ENCODE results near the gene TNFRSF1A. TPM values are rescaled to one million over a fixed set of nuclear protein-coding genes. Genes with fewer than 3 reads are reported as not detected.

TNFRSF1A gene
- total RNA-seq, 1 experiment from 2014 or later: 95.1 TPM

- TF ChIP-seq CTCF (conservative IDR thresholded peaks at IDR 0.05; ENCODE audit: low read depth, low read length) (no peak), EZH2 (IDR thresholded peaks at IDR 0.05; ENCODE audit: low read length, unreplicated experiment) (no peak)
- no peak overlapping the region for H3K4me2 ChIP-seq (ENCODE audit: low read length)
- H3K27ac ChIP-seq (ENCODE audit: low read length): no peak overlapping the region
- H3K4me1 ChIP-seq (ENCODE audit: insufficient read depth, low read length): peaks cover 22% of the 10 kb centered on the region
- CTCF ChIA-PET: no interaction called here
- H4K20me1 ChIP-seq (ENCODE audit: low read length): no peaks in the 10 kb centered on the region
- DNase-seq (no peak), ATAC-seq (no peak)
- H3K27me3 ChIP-seq (ENCODE audit: low read length): no peaks in the 10 kb centered on the region
- intact Hi-C loops (cut with micrococcal nuclease): no loop called here
- POLR2A ChIA-PET (ENCODE audit: unreplicated experiment): no interaction called here
- H3K79me2 ChIP-seq (ENCODE audit: low read length): no peaks in the 10 kb centered on the region
- no TSS peak for BruUV-seq (replicated peaks)
- H3F3A ChIP-seq (ENCODE audit: low read length, unreplicated experiment): no peaks in the 10 kb centered on the region
- H3K36me3 ChIP-seq (ENCODE audit: low read depth, low read length): no peaks in the 10 kb centered on the region
- no peak overlapping the region for H3K4me3 ChIP-seq (ENCODE audit: low read length)
- H2AFZ ChIP-seq (ENCODE audit: low read length): no peak overlapping the region
- no peak overlapping the region for H3K9ac ChIP-seq (ENCODE audit: low read length)
- no peaks in the 10 kb centered on the region for H3K9me3 ChIP-seq (ENCODE audit: low read length)
- H3K9me2 ChIP-seq (replicated peaks; ENCODE audit: low read length): no peaks in the 10 kb centered on the region
Observed at GRCh38 chr12:6318440-6318879, 23.4 kb downstream of the TNFRSF1A start.

- no peaks in the 10 kb centered on the region for H4K20me1 ChIP-seq (ENCODE audit: low read length)
- H3K27ac ChIP-seq (ENCODE audit: low read length): no peak overlapping the region
- H3F3A ChIP-seq (ENCODE audit: low read length, unreplicated experiment): no peaks in the 10 kb centered on the region
- ATAC-seq: no peak
- H3K4me2 ChIP-seq (ENCODE audit: low read length): no peak overlapping the region
- POLR2A ChIA-PET (ENCODE audit: unreplicated experiment): no interaction called here
- peaks cover 22% of the 10 kb centered on the region for H3K4me1 ChIP-seq (ENCODE audit: insufficient read depth, low read length)
- H3K9me2 ChIP-seq (replicated peaks; ENCODE audit: low read length): no peaks in the 10 kb centered on the region
- H3K27me3 ChIP-seq (ENCODE audit: low read length): no peaks in the 10 kb centered on the region
- CTCF ChIA-PET: no interaction called here
- TF ChIP-seq EZH2phosphoT487 (IDR thresholded peaks at IDR 0.05; ENCODE audit: borderline replicate concordance, low read length): no peak
- TF ChIP-seq EZH2 (IDR thresholded peaks at IDR 0.05; ENCODE audit: low read length, unreplicated experiment): no peak
- TF ChIP-seq CTCF (conservative IDR thresholded peaks at IDR 0.05; ENCODE audit: low read depth, low read length): no peak
- no peak for DNase-seq
- no peaks in the 10 kb centered on the region for H3K79me2 ChIP-seq (ENCODE audit: low read length)
- H3K9me3 ChIP-seq (ENCODE audit: low read length): no peaks in the 10 kb centered on the region
- H3K9ac ChIP-seq (ENCODE audit: low read length): no peak overlapping the region
- BruUV-seq (replicated peaks): no TSS peak
- intact Hi-C loops (cut with micrococcal nuclease): no loop called here
- no peak overlapping the region for H3K4me3 ChIP-seq (ENCODE audit: low read length)
- H2AFZ ChIP-seq (ENCODE audit: low read length): no peak overlapping the region
- no peaks in the 10 kb centered on the region for H3K36me3 ChIP-seq (ENCODE audit: low read depth, low read length)
Observed at GRCh38 chr12:6317693-6318439, 24.0 kb downstream of the TNFRSF1A start.

GRCh38 chr12:6316921-6317692, 24.8 kb downstream of the TNFRSF1A start:
- Histone ChIP-seq H3K9ac (ENCODE audit: low read length) (no peak overlapping the region), H3K79me2 (ENCODE audit: low read length) (no peaks in the 10 kb centered on the region), H3K4me1 (ENCODE audit: insufficient read depth, low read length) (peaks cover 22% of the 10 kb centered on the region), H3K9me3 (ENCODE audit: low read length) (no peaks in the 10 kb centered on the region), H4K20me1 (ENCODE audit: low read length) (no peaks in the 10 kb centered on the region), H2AFZ (ENCODE audit: low read length) (no peak overlapping the region), H3K4me3 (ENCODE audit: low read length) (no peak overlapping the region), H3K27ac (ENCODE audit: low read length) (no peak overlapping the region), H3K9me2 (replicated peaks; ENCODE audit: low read length) (no peaks in the 10 kb centered on the region), H3K27me3 (ENCODE audit: low read length) (no peaks in the 10 kb centered on the region), H3K36me3 (ENCODE audit: low read depth, low read length) (no peaks in the 10 kb centered on the region), H3F3A (ENCODE audit: low read length, unreplicated experiment) (no peaks in the 10 kb centered on the region), H3K4me2 (ENCODE audit: low read length) (no peak overlapping the region)
- TF ChIP-seq EZH2 (IDR thresholded peaks at IDR 0.05; ENCODE audit: low read length, unreplicated experiment): no peak
- no peak for TF ChIP-seq EZH2phosphoT487 (IDR thresholded peaks at IDR 0.05; ENCODE audit: borderline replicate concordance, low read length)
- no peak for TF ChIP-seq CTCF (conservative IDR thresholded peaks at IDR 0.05; ENCODE audit: low read depth, low read length)
- BruUV-seq (replicated peaks): no TSS peak
- DNase-seq (no peak), ATAC-seq (no peak)
- ChIA-PET CTCF (no interaction called here), POLR2A (ENCODE audit: unreplicated experiment) (no interaction called here)
- intact Hi-C loops (cut with micrococcal nuclease): no loop called here
